ENCODE results near the gene OSR1.

OSR1 gene

DNA sequence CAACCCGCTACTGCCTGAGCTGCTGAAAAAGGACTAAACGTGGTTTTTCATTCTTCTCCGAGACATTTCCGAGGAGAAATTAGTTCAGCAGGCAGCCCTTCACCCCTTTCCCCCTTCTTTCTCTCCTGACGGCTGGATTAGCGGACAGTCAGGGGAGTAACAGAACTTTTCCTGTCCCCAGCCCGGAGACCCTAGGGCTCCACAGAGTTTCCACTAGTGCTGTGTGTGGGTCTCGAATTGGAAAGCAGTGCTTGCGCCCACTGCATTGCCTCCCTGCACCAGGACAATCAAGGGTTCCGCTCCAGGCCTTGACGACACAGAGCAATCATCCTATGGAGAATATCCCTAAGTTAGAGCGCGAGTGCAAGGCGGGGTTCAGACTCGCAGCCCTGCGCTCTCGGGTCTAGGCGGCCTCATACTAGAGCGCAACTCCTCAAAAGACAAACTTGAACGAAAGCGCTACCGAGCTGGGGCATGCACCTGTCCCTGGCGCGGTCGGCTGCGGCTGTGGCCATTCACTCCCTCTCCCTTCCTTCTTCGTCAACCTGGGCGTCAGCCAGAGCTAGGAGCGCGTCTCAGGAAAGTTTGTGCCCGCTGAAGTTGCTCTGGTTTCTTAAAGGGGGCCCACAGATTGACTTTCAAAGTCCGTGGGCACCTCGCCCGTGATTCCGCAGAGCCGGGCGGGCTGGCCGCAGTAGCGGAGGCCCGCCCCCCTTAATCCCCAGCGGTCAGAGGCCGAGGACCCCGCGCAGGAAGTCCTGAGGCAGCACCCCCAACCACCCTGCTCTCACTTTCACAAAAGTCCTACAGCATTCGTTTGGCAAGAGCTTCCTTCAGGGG, 801 bp downstream of the OSR1 start:
- DNase-seq, result no peak

DNA sequence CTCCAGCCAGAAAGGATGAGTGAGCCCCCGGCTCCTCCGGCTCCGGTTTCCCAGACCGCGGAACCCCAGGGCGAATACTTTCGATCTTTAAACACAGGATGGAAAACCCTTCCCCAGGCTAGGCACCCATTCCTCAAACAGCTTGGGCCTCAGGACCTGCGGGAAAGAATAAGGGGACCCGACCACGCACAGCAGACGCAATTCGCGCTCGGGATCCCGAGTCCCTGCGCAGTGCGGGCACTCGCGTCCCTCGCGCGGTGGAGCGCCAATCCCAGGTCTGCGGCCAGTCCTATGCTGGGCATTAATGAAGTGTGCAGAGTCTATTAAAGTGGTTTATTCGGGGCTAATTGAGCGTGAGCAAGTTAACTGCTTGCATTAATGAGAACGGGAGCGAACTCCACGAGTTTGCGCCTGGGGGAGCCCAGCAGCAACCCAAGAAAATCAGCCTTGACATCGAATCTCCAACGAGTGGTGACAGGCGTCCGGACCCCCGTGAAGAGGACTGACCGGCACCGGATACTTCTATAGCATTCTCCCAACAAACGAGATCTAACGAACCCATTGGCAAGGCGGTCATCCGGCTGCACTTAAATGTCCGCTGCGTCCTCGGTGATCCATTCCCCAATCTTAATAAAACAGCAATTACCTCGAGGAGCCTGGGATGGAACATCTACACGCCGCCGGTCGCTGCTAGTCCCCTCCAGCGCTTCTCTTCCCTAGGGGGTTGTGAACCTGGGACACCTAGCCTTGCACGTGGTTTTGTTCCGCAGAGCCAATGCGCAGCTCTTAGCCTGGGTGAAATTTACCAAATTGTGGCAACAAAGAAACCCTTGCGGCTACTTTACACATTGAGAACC, 1.6 kb downstream of the OSR1 start:
- DNase-seq, result no peak

DNA sequence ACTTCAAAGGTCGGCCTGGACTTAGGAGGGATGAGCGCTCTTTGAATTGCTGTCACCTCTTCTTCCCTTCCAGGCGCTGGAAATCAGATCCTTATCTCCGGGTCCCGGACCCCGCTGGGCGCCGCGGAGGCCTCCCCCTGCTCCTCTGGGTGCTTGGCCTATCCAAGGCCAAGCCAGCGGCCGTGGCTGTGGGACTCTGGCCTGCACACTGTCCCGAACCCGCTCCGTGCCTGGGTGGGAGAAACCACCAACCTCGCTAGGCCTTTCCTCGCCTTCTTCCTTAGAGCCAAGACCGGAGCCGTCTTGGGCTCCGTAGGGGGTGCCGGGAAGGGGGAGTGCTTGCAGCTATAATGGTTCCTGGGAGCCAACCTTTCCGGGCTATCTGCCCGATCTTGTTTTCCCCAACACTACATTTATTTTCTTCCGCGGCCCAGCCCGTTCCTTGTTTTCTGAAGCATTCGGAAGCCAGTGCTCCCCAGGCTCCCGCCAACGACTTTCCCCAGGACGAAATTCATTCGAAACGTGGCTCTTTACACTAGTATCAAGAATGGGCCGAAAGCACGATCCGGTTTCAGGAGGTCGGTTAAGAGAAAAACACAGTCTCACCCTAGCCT, 2.4 kb downstream of the OSR1 start:
- no peak for DNase-seq

DNA sequence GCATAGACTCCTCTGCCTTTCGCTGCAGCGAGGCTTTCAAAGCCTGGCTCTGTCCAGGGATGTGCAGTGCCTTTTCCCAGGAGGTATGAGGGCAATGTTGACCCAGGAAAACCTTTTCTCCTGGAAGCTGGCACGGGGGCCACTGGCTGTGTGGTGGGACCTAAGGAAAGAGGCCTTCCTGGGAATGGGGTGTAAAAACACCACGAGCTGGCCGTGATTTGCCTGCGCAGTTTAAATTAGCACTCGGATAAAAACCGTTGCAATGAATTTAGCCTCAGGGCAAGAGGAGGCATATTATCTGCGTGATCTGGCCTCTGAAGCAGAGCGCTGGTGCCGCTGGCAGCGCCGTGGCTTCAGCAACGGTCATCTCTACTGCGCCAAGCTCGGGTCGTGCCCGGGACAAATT, 3.0 kb downstream of the OSR1 start:
- DNase-seq, result no peak

DNA sequence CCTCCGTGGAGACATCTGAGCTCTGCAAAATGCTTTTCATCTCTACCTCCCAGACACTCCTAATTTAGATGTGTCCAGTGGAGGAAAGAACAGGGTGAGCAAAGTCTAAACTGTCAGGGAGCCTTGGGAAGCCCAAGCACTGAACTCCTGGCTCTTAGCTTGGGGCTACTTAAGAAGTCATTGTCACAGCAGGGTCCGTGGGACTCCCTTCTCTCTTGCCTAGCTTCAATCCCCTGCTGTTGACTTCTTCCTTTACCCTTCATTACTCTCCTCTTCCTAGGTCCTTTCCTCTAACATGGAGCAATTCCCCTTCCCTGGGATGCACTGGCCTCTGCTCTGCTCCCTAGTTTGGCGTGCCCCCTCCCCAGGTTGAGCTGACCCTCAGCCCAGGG, 3.4 kb downstream of the OSR1 start:
- DNase-seq, result no peak

DNA sequence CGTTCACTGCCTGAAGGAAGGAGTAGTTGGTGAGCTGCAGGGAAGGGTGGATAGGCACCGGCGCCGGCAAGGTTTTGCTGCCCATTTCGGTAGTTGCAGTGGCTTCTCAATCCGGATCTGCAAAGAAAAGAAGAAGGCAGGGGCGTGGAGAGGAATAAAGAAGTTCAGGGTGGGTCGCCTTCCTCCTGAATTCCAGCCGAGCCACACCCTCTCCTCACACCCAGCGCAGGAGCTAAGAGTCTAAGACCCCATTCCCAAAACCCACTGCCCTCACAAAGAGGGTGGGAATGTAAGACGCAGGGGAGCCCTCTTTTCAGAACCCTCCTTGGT, 4.7 kb downstream of the OSR1 start:
- no peak for DNase-seq

DNA sequence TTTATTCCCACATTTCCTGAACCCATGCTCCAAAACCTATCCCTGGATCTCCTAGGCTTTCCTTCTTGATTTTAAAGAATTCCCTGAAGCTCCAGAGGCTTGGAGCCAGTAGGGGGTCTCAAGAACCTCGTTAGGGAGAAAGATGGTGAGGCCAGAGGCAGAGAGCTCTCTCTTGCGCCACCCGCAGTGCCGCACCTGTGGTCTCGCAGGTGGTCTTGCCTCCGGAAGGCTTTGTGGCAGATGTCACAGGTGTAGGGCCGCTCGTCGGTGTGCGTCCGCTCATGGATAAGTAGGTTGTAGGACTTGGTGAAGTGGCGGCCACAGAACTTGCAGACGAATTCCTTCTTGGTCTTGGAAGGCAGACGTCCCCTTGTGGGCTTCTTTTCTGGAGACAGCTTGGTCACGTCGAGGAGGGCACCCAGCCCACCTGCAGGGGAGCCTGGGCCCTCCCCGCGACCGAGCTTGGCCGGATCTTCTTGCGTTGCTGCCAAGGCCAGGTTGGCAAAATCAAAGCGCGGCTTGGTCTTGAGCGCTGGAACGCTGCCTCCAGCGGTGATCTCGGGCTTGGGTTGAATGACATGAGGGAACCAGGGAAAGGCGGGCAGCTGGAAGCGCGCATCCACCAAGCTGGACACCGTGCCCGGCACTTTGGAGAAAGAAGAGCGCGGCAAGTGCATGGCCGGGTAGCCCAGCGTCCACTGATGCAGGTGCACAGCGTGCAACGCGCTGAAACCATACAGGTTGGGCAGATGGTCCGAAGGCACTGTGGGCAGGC, 5.3 kb downstream of the OSR1 start:
- DNase-seq, result no peak

DNA sequence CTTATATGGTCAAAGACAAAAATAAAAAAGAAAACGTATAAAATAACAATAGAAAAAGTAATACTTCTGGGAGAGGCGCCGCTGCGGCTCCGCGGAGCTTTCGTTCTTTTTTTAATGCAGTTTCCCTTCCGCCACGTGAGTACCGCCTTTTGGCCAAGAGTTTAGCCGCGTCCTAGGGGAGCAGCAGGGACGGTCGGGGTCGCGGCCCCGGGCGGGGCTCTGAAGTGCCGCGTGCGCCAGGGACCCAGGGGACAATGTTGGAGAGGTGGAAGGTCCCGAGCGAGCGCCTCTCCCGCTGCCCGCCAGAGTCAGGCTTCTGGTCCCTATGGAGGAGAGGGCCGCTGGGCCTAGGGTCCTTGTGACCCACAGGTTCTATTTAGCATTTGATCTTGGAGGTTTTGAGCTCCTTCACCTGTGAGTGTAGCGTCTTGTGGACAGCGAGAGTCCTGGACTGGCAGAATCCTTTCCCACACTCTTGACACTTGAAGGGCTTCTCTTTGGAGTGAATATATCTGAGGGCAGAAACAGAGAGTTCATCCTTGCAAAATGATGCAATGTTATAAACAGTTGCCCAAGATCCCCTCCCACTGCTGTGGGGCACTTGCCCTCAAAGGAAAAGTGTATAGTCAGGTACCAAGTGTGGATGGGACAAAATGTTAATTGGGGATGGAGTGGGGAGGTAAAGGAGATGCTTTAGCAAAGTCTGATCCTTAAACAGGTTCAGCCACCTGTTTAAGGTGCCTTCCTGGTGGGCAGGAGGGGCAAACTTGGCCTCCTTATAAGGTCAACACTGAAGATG, 6.3 kb downstream of the OSR1 start:
- no peak for DNase-seq

DNA sequence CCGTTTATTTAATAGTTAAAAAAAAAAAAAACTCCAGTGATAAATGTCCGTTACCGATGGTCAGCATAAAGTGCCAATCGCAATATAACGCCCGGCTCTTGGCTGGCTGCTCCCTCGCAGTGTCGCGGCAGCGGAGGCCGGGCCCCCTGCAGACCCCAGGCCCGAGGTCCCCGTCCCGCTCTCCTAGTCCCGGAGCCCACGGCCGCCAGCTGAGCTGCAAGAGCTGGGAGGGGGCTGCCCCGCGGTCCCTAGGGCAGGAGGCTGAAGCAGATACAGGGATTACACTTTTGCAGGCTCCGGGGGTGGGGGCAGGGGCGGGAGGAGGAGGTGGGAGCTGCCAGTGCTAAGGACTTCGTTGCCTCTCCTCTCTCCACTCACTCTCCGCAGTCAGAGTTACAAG, 6.9 kb downstream of the OSR1 start:
- no peak for DNase-seq

DNA sequence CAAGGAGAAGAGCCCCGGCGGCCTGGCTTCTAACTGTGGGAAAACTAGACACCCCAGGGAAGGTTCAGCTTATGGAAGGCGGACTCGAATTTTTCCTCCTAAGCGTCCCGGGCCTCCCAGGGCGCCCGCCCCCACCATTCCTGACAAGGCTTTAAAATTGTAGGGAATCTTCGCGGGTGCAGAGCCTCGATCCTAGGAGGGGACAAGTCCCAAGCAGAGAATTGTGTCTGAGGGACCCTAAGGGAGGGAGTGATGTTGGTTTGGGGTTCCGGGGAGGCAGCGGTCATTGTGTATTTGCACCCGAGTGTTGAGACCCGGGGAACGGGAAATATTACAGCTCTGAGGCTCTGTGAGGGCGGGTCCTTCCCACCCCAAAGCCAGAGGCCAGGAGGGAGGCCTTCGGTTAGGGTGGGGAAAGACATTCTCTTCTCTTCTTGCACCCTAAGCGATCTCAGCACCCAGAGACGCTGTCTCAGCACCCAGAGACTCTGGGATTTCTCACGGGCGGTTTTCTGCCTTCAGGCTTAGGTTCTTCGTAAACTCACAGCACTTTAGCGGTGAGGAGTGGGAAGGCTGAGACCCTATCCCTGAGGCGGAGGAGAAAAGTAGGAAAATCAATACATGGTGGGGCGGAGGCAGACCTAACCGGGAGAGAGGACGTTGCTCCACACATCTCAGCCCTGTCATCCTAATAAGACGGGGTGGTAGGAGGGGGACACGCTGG, 7.6 kb downstream of the OSR1 start:
- DNase-seq, result no peak

DNA sequence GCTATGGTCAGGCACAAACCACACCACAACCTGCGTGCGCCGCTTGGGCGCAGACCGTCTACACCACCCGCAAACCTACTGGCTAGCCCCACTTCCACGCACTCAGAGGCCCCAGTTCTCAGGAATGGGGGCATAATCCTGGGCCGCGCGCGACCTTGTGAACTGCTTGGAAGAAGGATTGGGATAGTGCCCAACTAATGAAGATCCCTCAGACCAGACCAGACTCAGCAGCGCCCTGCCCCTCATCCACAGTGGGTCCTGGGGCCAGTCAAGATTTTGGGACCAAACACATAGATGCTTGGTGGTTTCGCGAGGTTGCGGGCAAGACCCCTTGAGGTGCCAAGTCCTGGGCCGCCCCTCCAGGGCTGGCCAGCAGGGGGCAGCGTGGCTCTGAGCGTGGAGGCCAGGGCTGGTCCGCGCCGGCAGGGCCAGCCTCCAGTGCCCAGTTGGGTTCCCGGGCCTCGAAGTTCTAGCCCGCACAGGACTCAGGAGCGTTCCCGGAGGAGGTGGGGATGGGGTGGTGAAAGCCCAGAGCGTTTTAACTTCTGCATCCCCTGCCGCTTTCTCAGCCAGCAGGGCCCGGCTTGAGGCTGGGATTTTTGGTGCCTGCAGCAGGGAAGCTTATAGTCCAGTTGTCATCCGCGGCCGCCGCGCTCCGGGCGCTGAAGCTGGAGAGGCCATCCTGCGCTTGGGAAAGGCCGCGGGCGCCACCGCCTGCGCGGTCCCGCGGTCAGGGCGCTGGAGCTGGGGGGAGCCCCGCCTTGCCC, 8.3 kb downstream of the OSR1 start:
- no peak for DNase-seq

DNA sequence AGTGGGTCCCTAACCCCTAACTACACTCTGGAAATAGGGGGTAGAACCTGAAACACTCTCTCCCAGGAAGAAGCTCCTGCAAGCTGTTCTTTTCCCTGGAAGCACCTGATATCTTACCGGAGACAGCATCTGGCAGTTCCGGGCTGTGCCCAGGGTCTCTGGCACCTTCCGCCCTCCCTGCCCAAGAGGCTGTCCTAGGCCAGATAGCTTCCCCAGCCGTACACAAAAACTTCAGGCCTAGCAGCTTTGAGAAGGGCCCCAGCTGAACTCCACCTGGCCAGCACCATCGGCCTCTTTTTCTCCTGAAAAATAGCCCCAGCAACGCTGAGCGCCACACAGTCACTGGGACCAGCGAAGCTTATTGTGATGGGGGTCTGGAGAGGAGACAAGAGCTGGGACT, 9.7 kb downstream of the OSR1 start:
- DNase-seq, result no peak

DNA sequence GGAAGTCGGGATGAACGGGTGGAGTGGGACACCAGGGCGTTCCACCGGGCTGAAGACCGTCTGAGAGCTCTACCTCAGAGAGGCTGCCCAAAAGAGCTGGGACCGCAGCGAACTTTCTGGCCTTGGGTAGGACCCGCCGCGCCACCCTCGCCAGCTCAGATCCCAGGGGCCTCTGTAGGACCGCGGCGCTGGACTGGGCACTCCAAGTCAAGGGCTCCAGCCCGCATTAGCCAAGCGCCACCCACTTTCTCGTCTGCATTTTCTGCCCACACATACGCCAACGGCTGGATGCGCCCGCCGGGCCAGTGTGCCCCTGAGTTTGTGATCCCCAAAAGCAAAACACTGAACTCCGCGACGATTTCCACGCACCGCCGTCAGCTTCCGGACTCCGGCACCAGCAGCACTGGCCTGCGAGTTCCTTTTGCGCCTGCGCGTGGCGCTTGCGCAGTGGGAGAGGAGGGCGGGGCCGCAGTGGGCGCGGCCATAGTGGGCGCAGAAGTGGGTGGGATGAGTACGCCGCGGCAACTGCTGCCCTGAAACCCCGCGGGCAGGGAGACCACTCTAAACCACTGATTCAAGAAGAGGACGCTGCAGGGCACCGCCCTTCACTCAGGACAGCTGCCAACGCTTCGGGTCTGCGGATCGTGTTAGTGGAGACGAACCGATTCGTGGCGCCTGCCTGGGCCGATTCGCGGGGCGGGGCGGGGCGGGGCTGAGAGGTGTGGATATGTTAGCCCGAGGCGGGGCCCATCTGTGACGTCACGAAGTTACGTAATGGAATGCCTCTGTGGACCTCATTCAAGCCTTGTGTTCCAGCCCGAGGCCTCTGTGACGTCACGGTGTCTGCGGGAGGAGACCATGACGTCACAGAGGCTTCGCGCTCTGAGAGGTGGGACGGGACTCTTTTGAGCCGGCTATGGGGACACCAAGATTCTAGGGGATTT, 10.5 kb downstream of the OSR1 start:
- DNase-seq, result peak; percentile 78

DNA sequence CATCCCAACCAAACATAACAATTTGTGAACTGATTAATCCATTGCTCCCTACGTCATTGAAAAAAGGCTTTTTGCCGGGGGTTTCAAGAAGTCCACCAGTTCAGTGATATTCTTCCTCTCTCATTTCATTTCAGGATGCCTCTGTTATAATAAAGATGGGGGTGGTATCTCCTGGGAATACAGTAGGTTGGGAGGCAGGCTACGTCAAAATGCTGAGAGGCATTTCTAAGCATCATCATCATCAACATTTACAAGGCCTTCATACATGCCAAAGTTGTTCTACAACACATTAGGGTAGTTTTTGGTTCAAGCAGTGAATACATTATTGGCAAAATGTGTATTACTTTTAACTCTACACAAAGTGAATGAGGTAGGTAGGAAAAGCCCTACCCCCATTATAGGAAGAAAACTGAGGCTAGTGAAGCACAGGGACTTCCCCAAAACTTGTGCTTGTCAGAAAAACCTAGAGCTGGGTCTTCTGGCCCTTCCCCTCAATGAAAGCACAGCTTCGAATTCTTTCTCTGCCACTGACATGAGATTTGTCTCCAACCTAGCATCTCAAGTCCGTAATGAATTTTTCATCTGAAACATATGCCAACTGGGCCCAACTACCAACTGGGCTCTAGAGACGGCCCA, 11.3 kb downstream of the OSR1 start:
- DNase-seq, result no peak

DNA sequence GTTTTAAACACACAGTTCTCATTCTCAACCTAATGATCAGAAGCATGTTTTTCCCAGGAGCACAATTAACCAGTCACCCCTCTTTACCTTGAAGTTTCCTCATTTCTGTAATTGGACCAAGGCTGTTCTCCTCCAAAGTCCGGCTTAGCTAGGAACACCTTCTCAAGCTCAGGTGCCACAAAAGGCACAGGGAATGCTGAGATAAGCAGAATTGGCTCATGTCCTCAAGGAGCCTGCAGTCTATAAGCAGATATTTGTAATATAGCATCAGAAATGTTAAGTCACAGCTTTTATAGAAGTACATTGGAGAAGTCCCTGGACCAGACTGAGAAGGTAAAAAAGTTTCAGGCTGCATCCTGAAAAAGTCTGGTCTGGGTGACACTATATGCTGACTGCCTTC, 20.7 kb downstream of the OSR1 start:
- no peak for DNase-seq

DNA sequence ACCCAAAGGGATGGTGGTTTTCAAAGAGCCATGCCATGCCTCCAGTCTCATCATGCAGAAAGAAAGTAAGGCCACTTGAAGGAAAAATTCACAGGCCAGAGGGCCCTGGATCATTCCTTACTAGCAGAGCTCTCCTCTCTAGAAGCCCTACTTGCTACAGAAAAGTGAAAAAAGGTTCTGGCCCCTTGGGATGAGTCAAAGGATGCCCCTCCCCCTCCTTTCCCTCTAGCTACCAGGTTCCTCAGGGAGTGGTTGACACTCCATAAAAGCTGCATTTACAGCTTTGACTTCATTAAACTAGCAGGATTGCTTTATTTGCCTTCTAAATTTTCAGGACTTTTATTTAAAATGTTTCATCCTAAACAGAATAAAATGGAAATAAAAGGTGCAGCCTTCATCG, 21.2 kb downstream of the OSR1 start:
- no peak for DNase-seq

DNA sequence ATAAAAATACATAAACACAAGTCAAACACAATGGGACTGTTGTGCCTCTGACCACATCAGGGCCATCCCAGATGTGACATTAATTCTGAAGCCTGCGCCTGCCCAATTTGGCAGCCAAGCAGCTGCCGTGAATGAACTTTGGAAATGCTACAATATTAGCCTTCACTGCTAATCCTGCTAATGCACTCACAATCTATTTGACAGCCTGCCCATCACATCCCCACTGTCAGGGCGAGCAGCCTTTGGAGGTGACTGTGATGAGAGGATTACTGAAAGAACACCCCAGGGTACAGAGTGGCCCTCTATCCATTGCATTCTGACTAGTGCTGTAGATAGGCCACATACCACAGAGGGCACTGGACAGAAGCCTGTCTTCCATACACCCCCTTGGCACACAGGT, 21.6 kb downstream of the OSR1 start:
- no peak for DNase-seq

DNA sequence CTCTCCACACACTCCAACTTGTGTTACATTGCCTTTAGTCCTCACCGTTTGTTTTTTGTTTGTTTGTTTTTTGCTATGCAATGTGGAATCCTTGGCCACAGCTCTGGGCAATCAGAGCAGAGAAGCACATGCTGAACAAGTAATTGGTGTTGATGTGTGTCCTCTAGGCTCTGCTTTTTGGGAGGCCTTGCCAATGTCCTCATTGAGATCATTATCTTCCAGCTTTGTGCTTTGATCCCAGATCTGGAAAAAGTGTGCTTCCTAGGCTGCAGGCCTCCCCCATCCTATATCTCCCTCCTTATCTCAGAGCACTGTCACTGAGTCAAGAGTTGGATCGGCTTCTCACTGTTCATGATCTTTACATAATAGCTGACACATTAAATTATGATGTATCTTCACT, 25.9 kb downstream of the OSR1 start:
- no peak for DNase-seq

DNA sequence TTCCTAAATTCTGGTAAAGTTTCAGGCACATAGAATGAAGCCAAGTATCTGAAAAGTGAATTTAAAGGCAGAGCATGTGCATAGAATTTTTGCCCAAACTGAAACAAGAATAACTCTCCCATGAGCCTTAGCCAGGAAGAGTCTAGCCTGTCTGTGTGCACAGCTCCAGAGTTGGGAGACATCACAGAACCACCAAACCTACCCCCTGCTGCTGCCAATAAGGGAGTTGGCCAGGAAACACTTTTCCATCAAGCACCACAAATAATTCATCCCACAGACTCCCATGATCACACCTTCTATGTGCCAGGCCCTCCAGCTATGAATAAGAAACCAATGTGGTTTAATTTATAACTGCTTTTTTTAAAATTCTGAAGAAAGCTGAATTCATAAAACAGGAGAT, 27.0 kb downstream of the OSR1 start:
- DNase-seq, result no peak

Data from NCI-H69 (cell line).